Measurements from ENCODE around the gene TGM6.
A peak's percentile ranks its signal among the peaks of the same experiment; 100 is the strongest.

The TGM6 gene

GRCh38 chr20:2408111-2408510, 27.4 kb downstream of the TGM6 start:
- TF ChIP-seq, protein P1, sequence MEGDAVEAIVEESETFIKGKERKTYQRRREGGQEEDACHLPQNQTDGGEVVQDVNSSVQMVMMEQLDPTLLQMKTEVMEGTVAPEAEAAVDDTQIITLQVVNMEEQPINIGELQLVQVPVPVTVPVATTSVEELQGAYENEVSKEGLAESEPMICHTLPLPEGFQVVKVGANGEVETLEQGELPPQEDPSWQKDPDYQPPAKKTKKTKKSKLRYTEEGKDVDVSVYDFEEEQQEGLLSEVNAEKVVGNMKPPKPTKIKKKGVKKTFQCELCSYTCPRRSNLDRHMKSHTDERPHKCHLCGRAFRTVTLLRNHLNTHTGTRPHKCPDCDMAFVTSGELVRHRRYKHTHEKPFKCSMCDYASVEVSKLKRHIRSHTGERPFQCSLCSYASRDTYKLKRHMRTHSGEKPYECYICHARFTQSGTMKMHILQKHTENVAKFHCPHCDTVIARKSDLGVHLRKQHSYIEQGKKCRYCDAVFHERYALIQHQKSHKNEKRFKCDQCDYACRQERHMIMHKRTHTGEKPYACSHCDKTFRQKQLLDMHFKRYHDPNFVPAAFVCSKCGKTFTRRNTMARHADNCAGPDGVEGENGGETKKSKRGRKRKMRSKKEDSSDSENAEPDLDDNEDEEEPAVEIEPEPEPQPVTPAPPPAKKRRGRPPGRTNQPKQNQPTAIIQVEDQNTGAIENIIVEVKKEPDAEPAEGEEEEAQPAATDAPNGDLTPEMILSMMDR (IDR thresholded peaks at IDR 0.05; ENCODE audit: low read length, missing control alignments), result no peak
- no peak for DNase-seq (ENCODE audit: low read depth)
- H3K4me3 ChIP-seq (replicated peaks; ENCODE audit: low read depth, low read length), result no peak overlapping the region

- no peak for DNase-seq (ENCODE audit: low read depth)
- TF ChIP-seq, protein P1 (IDR thresholded peaks at IDR 0.05; ENCODE audit: low read length, missing control alignments), result no peak
- no peak overlapping the region for H3K4me3 ChIP-seq (replicated peaks; ENCODE audit: low read depth, low read length)
Observed at GRCh38 chr20:2416541-2417212, 36.0 kb downstream of the TGM6 start.

DNA sequence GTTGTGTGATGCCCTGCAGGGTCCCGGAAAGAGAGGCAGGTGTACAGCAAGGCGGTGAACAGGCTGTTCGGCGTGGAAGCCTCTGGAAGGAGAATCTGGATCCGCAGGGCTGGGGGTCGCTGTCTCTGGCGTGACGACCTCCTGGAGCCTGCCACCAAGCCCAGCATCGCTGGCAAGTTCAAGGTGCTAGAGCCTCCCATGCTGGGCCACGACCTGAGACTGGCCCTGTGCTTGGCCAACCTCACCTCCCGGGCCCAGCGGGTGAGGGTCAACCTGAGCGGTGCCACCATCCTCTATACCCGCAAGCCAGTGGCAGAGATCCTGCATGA, 36.5 kb downstream of the TGM6 start:
- TF ChIP-seq, protein P1 (IDR thresholded peaks at IDR 0.05; ENCODE audit: low read length, missing control alignments), result no peak

DNA sequence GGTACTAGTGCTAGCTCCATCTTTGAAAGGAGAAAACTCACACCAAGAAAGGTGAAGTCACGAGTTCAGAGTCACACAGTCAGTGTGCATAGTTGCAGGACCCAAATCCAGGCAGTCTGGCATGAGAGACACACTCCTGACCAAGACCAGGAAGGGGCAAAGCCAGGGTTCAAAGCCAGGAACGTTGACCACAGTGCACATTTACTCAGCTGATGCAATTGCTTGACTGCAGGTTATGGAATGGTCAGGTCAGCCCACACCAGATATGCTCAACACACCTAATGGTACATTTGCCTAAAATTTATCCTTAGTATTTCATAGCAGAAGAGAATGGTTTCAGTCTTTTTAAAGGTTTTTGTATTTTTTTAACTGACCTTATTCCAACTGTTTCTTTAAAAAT, 37.7 kb downstream of the TGM6 start:
- no peak for DNase-seq (ENCODE audit: low read depth)
- H3K4me3 ChIP-seq (replicated peaks; ENCODE audit: low read depth, low read length), result no peak overlapping the region
- TF ChIP-seq, protein P1 (IDR thresholded peaks at IDR 0.05; ENCODE audit: low read length, missing control alignments), result no peak

More for the DNA sequence above, 36.5 kb downstream of the TGM6 start:
- DNase-seq (ENCODE audit: low read depth), result no peak
- H3K4me3 ChIP-seq (replicated peaks; ENCODE audit: low read depth, low read length), result no peak overlapping the region

- TF ChIP-seq, protein P1 (IDR thresholded peaks at IDR 0.05; ENCODE audit: low read length, missing control alignments), result no peak
- DNase-seq (ENCODE audit: low read depth), result no peak
- H3K4me3 ChIP-seq (replicated peaks; ENCODE audit: low read depth, low read length), result no peak overlapping the region
Observed at GRCh38 chr20:2420510-2420909, 39.8 kb downstream of the TGM6 start.

DNA sequence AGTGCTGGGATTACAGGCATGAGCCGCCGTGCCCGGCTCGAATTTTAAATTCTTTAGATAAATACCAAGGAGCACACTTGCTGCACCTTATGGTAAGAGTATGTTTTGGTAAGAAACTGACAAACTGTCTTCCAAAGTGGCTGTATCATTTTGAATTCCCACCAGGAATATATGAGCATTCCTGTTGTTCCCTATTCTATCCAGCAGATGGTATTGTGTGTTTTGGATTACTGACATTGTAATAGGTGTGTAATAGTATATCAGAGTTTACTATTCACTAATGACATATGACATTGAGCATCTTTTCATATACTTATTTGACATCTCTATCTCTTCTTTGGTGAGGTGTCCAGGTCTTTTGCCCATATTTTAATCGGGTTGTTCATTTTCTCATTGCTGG, 40.5 kb downstream of the TGM6 start:
- peak; percentile 8 for DNase-seq (ENCODE audit: low read depth)
- TF ChIP-seq, protein P1 (IDR thresholded peaks at IDR 0.05; ENCODE audit: low read length, missing control alignments), result peak; percentile 28
- H3K4me3 ChIP-seq (replicated peaks; ENCODE audit: low read depth, low read length), result no peak overlapping the region

DNA sequence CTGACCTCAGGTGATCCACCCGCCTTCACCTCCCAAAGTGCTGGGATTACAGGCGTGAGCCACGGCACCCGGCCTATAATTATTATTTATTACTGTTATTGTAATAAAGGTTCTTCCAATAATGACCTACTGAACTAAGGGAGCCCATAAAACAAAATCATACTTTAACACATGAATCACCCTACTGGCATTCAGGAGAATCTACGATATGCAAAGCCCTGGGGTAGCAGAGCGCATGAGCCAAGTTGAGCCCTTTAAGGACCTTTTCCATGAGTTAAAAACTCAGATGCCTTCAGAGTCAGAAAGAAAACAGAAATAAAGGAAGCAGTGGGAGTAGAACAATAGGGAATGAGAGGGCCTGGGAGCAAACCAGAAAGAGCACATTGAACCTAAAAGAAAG, 48.4 kb downstream of the TGM6 start:
- H3K4me3 ChIP-seq (replicated peaks; ENCODE audit: low read depth, low read length), result no peak overlapping the region
- TF ChIP-seq, protein P1 (IDR thresholded peaks at IDR 0.05; ENCODE audit: low read length, missing control alignments), result no peak
- no peak for DNase-seq (ENCODE audit: low read depth)
